Kidney (tissue), 14 donors: Measurements from ENCODE around the gene APOA5. TPM values are rescaled to one million over a fixed set of nuclear protein-coding genes. Genes with fewer than 3 reads are reported as not detected.

Source experiments
- DNase-seq, 5 donors: peaks; one replicate each; pipeline ENCODE4 v3.0.0-alpha.2; 2013 to 2020
- FAIRE-seq: peaks from 2 replicates; lab custom pipeline; 2012; peaks lifted over from hg19 to GRCh38; lab: Jason Lieb, UNC
- H3K27ac ChIP-seq, 2 donors: one replicate each; pipeline ENCODE4 v1.7.0; 2013; ENCODE audit warnings: low read depth in 2 of 2, low read length in 2 of 2, inconsistent platforms in 1 of 2
- H3K27me3 ChIP-seq: one replicate; pipeline ENCODE4 v1.7.1; 2013; ENCODE audit warnings: low read length, inconsistent platforms; ENCODE audit not compliant: control insufficient read depth, insufficient read depth
- H3K36me3 ChIP-seq, 3 donors: one replicate each; pipeline versions ENCODE4 v1.7.0 to v1.7.1; 2013; ENCODE audit warnings: low read length in 3 of 3, control low read depth in 1 of 3, inconsistent platforms in 1 of 3; ENCODE audit not compliant: insufficient read depth in 3 of 3, control insufficient read depth in 2 of 3
- H3K4me1 ChIP-seq, 3 donors: one replicate each; pipeline versions ENCODE4 v1.7.0 to v1.7.1; 2013; ENCODE audit warnings: low read length in 3 of 3, inconsistent platforms in 1 of 3, low read depth in 1 of 3; ENCODE audit not compliant: control insufficient read depth in 2 of 3, insufficient read depth in 2 of 3
- H3K4me3 ChIP-seq, 3 donors: one replicate each; pipeline versions ENCODE4 v1.7.0 to v1.8.1; 2013; ENCODE audit warnings: low read length in 3 of 3, control low read depth in 1 of 3, inconsistent platforms in 1 of 3
- H3K9ac ChIP-seq, 3 donors: one replicate each; pipeline versions ENCODE4 v1.7.0 to v1.7.1; 2013; ENCODE audit warnings: low read length in 3 of 3, control low read depth in 1 of 3, inconsistent platforms in 1 of 3
- H3K9me3 ChIP-seq, 3 donors: one replicate each; pipeline versions ENCODE4 v1.7.0 to v1.7.1; 2013; ENCODE audit warnings: low read length in 3 of 3, control low read depth in 1 of 3, inconsistent platforms in 1 of 3; ENCODE audit not compliant: control insufficient read depth in 2 of 3, insufficient read depth in 1 of 3
- intact Hi-C: fragments of 100-400 bp; cut with DNase I; formaldehyde crosslinking; loops from one replicate; pipeline ENCODE4 v1.11.1; 2022
- polyA plus RNA-seq: library from polyadenylated mRNA; stranded (reverse); fragments of 350-450 nt; fragmentation: Illumina TruSeq; extraction: RNeasy Lipid Tissue Mini Kit (QIAGEN cat#74804); gene quantifications from one replicate; pipeline ENCODE4 v1.2.3, GENCODE V29; 2014; ENCODE audit warnings: low read depth, low replicate concordance; ENCODE audit not compliant: insufficient read depth
- total RNA-seq: library from RNA; stranded (reverse); fragmentation: NEBNext Ultra II Directional; extraction: Animal tissue kit (Norgen Biotek cat#: 25700); gene quantifications from one replicate; pipeline ENCODE4 v1.2.1, GENCODE V29; 2021
- TF ChIP-seq, protein P1 (sequence below): IDR thresholded peaks from 3 replicates; pipeline ENCODE4 v1.5.1; 2012; ENCODE audit warnings: mild to moderate bottlenecking, moderate library complexity, borderline replicate concordance; ENCODE audit not compliant: insufficient read depth; ENCODE audit errors: extremely low read depth
- donor health status: control.
- donor health status: control.
- donor health status: control.
- donor health status: control.
- donor health status: control.
- donor health status: DM: yes; HTN: yes; CAD: no.
- donor health status: Normal renal cell carcinoma (clear cell type).

The APOA5 gene
- total and polyA plus RNA-seq, 2 donors from 2014 or later = not detected

DNA sequence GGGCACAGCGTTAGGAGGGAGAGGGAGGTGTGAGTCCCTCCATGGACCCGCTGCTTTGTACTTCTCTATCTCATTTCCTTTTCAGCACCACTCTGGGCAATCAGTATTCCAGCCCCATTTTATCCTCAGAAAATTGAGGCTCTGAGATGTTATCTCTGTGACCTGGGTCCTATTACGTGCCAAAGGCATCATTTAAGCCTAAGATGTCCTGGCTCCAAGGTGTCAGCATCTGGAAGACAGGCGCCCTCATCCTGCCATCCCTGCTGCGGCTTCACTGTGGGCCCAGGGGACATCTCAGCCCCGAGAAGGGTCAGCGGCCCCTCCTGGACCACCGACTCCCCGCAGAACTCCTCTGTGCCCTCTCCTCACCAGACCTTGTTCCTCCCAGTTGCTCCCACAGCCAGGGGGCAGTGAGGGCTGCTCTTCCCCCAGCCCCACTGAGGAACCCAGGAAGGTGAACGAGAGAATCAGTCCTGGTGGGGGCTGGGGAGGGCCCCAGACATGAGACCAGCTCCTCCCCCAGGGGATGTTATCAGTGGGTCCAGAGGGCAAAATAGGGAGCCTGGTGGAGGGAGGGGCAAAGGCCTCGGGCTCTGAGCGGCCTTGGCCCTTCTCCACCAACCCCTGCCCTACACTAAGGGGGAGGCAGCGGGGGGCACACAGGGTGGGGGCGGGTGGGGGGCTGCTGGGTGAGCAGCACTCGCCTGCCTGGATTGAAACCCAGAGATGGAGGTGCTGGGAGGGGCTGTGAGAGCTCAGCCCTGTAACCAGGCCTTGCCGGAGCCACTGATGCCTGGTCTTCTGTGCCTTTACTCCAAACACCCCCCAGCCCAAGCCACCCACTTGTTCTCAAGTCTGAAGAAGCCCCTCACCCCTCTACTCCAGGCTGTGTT lies 37.2 kb upstream of the APOA5 start:
- TF ChIP-seq, protein P1, sequence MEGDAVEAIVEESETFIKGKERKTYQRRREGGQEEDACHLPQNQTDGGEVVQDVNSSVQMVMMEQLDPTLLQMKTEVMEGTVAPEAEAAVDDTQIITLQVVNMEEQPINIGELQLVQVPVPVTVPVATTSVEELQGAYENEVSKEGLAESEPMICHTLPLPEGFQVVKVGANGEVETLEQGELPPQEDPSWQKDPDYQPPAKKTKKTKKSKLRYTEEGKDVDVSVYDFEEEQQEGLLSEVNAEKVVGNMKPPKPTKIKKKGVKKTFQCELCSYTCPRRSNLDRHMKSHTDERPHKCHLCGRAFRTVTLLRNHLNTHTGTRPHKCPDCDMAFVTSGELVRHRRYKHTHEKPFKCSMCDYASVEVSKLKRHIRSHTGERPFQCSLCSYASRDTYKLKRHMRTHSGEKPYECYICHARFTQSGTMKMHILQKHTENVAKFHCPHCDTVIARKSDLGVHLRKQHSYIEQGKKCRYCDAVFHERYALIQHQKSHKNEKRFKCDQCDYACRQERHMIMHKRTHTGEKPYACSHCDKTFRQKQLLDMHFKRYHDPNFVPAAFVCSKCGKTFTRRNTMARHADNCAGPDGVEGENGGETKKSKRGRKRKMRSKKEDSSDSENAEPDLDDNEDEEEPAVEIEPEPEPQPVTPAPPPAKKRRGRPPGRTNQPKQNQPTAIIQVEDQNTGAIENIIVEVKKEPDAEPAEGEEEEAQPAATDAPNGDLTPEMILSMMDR = no peak
- no peaks in the 10 kb centered on the region for H3K36me3 ChIP-seq
- DNase-seq = no peak
- no peaks in the 10 kb centered on the region for H3K9me3 ChIP-seq
- H3K27ac ChIP-seq = no peak overlapping the region
- intact Hi-C loops = no loop called here
- no peak overlapping the region for H3K9ac ChIP-seq
- H3K4me1 ChIP-seq = no peaks in the 10 kb centered on the region
- no peak for FAIRE-seq
- no peak overlapping the region for H3K4me3 ChIP-seq
- H3K27me3 ChIP-seq = no peaks in the 10 kb centered on the region

DNA sequence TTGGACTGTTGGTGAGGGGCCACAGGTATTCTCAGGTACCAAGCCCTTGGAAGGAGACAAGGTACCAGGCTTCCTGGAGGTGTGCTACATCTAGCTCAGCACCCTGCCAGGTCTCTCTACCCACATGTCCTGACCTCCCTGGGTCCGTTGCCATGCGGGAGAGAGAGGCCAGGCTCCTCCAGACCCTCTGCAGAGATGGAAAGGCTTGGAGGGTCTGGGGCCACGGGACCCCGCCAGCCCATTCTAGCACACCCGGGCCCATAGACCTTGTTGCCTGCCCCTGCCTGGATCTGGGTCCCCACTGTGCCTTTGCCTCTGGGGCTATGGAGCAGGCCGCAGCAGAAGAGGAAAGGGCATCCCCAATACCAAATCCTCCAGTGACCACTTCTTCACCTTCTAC lies 35.8 kb upstream of the APOA5 start:
- intact Hi-C loops = no loop called here
- Histone ChIP-seq H3K27ac (no peak overlapping the region), H3K27me3 (no peaks in the 10 kb centered on the region), H3K4me3 (no peak overlapping the region), H3K4me1 (no peaks in the 10 kb centered on the region), H3K9me3 (no peaks in the 10 kb centered on the region), H3K36me3 (no peaks in the 10 kb centered on the region), H3K9ac (no peak overlapping the region)
- FAIRE-seq (no peak), DNase-seq (no peak)
- TF ChIP-seq, protein P1 = no peak

DNA sequence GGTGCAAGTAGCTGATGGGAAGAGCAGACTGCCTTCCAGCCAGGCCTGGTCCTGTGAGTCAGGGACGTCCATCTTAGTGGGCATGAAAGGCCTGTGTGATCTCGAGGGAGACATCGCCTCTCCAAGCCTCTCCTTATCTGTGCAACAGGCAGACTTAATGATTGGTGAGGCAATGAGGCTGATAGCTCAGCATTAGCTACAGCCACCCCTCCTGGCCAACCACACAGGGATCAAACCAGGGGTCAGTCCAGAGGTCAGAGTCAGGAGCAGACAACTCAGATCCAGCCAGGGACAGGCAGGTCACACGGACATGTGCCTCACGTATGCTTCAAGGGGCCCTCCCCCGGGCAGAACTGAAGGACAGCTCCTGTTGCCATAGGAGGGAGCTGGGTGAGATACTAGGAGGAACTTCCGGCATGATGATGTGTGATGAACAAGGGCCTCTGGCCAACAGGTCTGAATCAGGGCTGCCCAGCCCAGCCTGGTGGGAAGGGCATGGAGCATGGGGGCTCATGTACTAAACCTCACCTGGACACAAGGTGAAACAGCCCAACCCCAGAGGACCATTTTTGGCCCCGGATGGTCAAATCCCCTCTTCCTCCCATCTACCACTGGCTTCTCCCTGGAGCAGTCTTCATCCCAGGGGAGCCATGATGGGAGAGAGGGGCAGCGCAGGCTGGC lies 35.2 kb upstream of the APOA5 start:
- H3K9ac ChIP-seq = no peak overlapping the region
- H3K4me3 ChIP-seq = no peak overlapping the region
- no peaks in the 10 kb centered on the region for H3K36me3 ChIP-seq
- TF ChIP-seq, protein P1 = no peak
- FAIRE-seq (no peak), DNase-seq (no peak)
- H3K27ac ChIP-seq = no peak overlapping the region
- H3K27me3 ChIP-seq = no peaks in the 10 kb centered on the region
- intact Hi-C loops = no loop called here
- no peaks in the 10 kb centered on the region for H3K4me1 ChIP-seq
- no peaks in the 10 kb centered on the region for H3K9me3 ChIP-seq
